Measurements from ENCODE around the gene DOCK11.

DOCK11 gene

GRCh38 chrX:118688935-118689334, 193.3 kb downstream of the DOCK11 start:
- TF ChIP-seq TCF12 (IDR thresholded peaks at IDR 0.05; ENCODE audit: low read depth): no peak
- TF ChIP-seq CREB1 (IDR thresholded peaks at IDR 0.05; ENCODE audit: low read depth): no peak
- TF ChIP-seq EGR1 (IDR thresholded peaks at IDR 0.05): no peak
- no peak for TF ChIP-seq REST (IDR thresholded peaks at IDR 0.05; ENCODE audit: low read depth)
- no peak for TF ChIP-seq RAD21 (IDR thresholded peaks at IDR 0.05; ENCODE audit: low read depth)
- TF ChIP-seq FOXM1 (IDR thresholded peaks at IDR 0.05; ENCODE audit: borderline replicate concordance, low read depth): no peak
- no peak for TF ChIP-seq TEAD4 (IDR thresholded peaks at IDR 0.05)
- TF ChIP-seq YY1 (IDR thresholded peaks at IDR 0.05; ENCODE audit: low read depth): no peak
- no peak for TF ChIP-seq ZBTB7A (IDR thresholded peaks at IDR 0.05; ENCODE audit: low read depth)
- TF ChIP-seq NFIC (IDR thresholded peaks at IDR 0.05): no peak
- TF ChIP-seq, protein P1, sequence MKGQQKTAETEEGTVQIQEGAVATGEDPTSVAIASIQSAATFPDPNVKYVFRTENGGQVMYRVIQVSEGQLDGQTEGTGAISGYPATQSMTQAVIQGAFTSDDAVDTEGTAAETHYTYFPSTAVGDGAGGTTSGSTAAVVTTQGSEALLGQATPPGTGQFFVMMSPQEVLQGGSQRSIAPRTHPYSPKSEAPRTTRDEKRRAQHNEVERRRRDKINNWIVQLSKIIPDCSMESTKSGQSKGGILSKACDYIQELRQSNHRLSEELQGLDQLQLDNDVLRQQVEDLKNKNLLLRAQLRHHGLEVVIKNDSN (IDR thresholded peaks at IDR 0.05): no peak
- TF ChIP-seq CEBPB (IDR thresholded peaks at IDR 0.05): no peak
- TF ChIP-seq, protein P2, sequence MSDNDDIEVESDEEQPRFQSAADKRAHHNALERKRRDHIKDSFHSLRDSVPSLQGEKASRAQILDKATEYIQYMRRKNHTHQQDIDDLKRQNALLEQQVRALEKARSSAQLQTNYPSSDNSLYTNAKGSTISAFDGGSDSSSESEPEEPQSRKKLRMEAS (IDR thresholded peaks at IDR 0.05): no peak
- no peak for TF ChIP-seq TAF1 (IDR thresholded peaks at IDR 0.05; ENCODE audit: low read depth)
- no peak for TF ChIP-seq EP300 (IDR thresholded peaks at IDR 0.05; ENCODE audit: borderline replicate concordance)

GRCh38 chrX:118693843-118694242, 198.2 kb downstream of the DOCK11 start:
- TF ChIP-seq CREB1 (IDR thresholded peaks at IDR 0.05; ENCODE audit: low read depth) (no peak), CEBPB (IDR thresholded peaks at IDR 0.05) (no peak), NFIC (IDR thresholded peaks at IDR 0.05) (no peak), TAF1 (IDR thresholded peaks at IDR 0.05; ENCODE audit: low read depth) (no peak), RAD21 (IDR thresholded peaks at IDR 0.05; ENCODE audit: low read depth) (no peak), REST (IDR thresholded peaks at IDR 0.05; ENCODE audit: low read depth) (no peak), FOXM1 (IDR thresholded peaks at IDR 0.05; ENCODE audit: borderline replicate concordance, low read depth) (no peak), EGR1 (IDR thresholded peaks at IDR 0.05) (no peak), ZBTB7A (IDR thresholded peaks at IDR 0.05; ENCODE audit: low read depth) (no peak), EP300 (IDR thresholded peaks at IDR 0.05; ENCODE audit: borderline replicate concordance) (no peak), TEAD4 (IDR thresholded peaks at IDR 0.05) (no peak), YY1 (IDR thresholded peaks at IDR 0.05; ENCODE audit: low read depth) (no peak), TCF12 (IDR thresholded peaks at IDR 0.05; ENCODE audit: low read depth) (no peak)
- TF ChIP-seq, protein P1 (IDR thresholded peaks at IDR 0.05): no peak
- TF ChIP-seq, protein P2 (IDR thresholded peaks at IDR 0.05): no peak

GRCh38 chrX:118694638-118695037, 199.0 kb downstream of the DOCK11 start:
- TF ChIP-seq NFIC (IDR thresholded peaks at IDR 0.05) (no peak), EGR1 (IDR thresholded peaks at IDR 0.05) (no peak), RAD21 (IDR thresholded peaks at IDR 0.05; ENCODE audit: low read depth) (no peak), CREB1 (IDR thresholded peaks at IDR 0.05; ENCODE audit: low read depth) (no peak), TEAD4 (IDR thresholded peaks at IDR 0.05) (no peak), TAF1 (IDR thresholded peaks at IDR 0.05; ENCODE audit: low read depth) (no peak), EP300 (IDR thresholded peaks at IDR 0.05; ENCODE audit: borderline replicate concordance) (no peak)

DNA sequence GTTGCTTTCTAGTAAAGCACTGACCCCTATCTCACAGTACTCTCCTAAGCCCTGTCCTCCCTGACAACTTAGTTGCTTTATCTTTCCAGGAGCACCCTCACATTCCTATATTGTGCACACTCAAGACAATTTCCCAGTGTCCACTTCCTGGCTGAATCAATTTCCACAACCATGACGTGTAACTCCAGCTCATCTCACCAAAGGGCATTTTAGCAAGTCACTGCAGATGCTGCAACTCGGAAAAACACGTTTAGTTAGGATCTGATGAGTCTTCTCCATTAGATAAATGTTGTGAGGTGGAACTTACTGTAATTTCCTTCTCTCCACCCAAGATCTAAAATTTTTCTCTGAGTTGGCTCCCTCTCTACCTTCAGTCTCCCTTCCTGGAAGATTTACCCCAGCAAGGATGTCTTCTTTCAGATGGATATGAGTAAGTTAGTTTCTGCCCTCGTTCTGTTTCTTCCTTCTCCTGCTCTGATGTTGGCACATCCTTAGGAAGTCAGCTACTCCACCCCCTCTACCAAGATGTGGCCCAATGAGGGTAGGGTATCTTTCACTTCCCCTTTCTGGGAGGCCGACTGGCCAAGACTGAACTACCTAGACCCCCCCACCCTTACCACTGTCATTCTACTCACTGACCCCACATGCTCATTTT, 203.0 kb downstream of the DOCK11 start:
- no peak for TF ChIP-seq EGR1 (IDR thresholded peaks at IDR 0.05)
- TF ChIP-seq RAD21 (IDR thresholded peaks at IDR 0.05; ENCODE audit: low read depth): no peak
- TF ChIP-seq, protein P2 (IDR thresholded peaks at IDR 0.05): no peak
- TF ChIP-seq FOXM1 (IDR thresholded peaks at IDR 0.05; ENCODE audit: borderline replicate concordance, low read depth): no peak
- TF ChIP-seq TCF12 (IDR thresholded peaks at IDR 0.05; ENCODE audit: low read depth): no peak
- no peak for TF ChIP-seq CEBPB (IDR thresholded peaks at IDR 0.05)
- TF ChIP-seq EP300 (IDR thresholded peaks at IDR 0.05; ENCODE audit: borderline replicate concordance): no peak
- no peak for TF ChIP-seq REST (IDR thresholded peaks at IDR 0.05; ENCODE audit: low read depth)
- no peak for TF ChIP-seq TEAD4 (IDR thresholded peaks at IDR 0.05)
- no peak for TF ChIP-seq CREB1 (IDR thresholded peaks at IDR 0.05; ENCODE audit: low read depth)
- TF ChIP-seq ZBTB7A (IDR thresholded peaks at IDR 0.05; ENCODE audit: low read depth): no peak
